GM12873 (cell line): Measurements from ENCODE around the gene TTR.

Experiments
- CTCF ChIP-seq: IDR thresholded peaks from 2 replicates; pipeline ENCODE4 v1.5.1; 2012; ENCODE audit warnings: low read depth, mild to moderate bottlenecking, moderate library complexity, low read length, control low read depth; ENCODE audit not compliant: insufficient read depth; ENCODE audit errors: missing control alignments

The TTR gene

GRCh38 chr18:31566576-31567306 is 24.9 kb upstream of the TTR start:
- TF ChIP-seq CTCF, result no peak

GRCh38 chr18:31572368-31572767 is 19.3 kb upstream of the TTR start:
- no peak for TF ChIP-seq CTCF

GRCh38 chr18:31573051-31573450 is 18.6 kb upstream of the TTR start:
- TF ChIP-seq CTCF, result no peak

- no peak for TF ChIP-seq CTCF
Measured at GRCh38 chr18:31574359-31574758, 17.3 kb upstream of the TTR start.

- TF ChIP-seq CTCF, result no peak
Measured at GRCh38 chr18:31575515-31576257, 16.0 kb upstream of the TTR start.

- no peak for TF ChIP-seq CTCF
Measured at GRCh38 chr18:31576670-31577069, 15.0 kb upstream of the TTR start.

- TF ChIP-seq CTCF, result no peak
Measured at GRCh38 chr18:31577195-31577594, 14.5 kb upstream of the TTR start.
